CD14-positive monocyte (primary cell): ENCODE results near the gene PRSS22. TPM values are rescaled to one million over a fixed set of nuclear protein-coding genes. Genes with fewer than 3 reads are reported as not detected.

ENCODE experiments used
- DNase-seq, 3 donors: peaks; one replicate each; pipeline ENCODE4 v3.0.0-alpha.2; 2011 to 2022
- H2AFZ ChIP-seq: 2 replicates; pipeline ENCODE4 v1.6.0; 2012; ENCODE audit warnings: mild to moderate bottlenecking, low read depth, low read length, inconsistent platforms; ENCODE audit not compliant: insufficient read depth, poor library complexity, severe bottlenecking
- H3K27ac ChIP-seq, 2 donors: 1 replicate in 1 of 2; 2 replicates in 1 of 2; pipeline ENCODE4 v1.5.1; 2012 to 2013; ENCODE audit warnings: low read length in 2 of 2, control low read depth in 1 of 2, inconsistent platforms in 1 of 2, low read depth in 1 of 2, mild to moderate bottlenecking in 1 of 2
- H3K27me3 ChIP-seq, 2 donors: one replicate each; pipeline versions ENCODE4 v1.6.0 to v1.6.1; 2011 to 2013; ENCODE audit warnings: low read length in 2 of 2; ENCODE audit not compliant: control insufficient read depth in 2 of 2, insufficient read depth in 2 of 2
- H3K36me3 ChIP-seq, 2 donors: replicated peaks in 1 of 2; 1 replicate in 1 of 2; 2 replicates in 1 of 2; pipeline versions ENCODE4 v1.5.1 to v1.6.1; 2012 to 2013; ENCODE audit warnings: low read length in 2 of 2, control low read depth in 1 of 2, inconsistent platforms in 1 of 2, mild to moderate bottlenecking in 1 of 2; ENCODE audit not compliant: insufficient read depth in 2 of 2, control insufficient read depth in 1 of 2
- H3K4me1 ChIP-seq, 2 donors: 1 replicate in 1 of 2; 2 replicates in 1 of 2; pipeline versions ENCODE4 v1.5.1 to v1.6.1; 2012 to 2013; ENCODE audit warnings: low read length in 2 of 2, control low read depth in 1 of 2, inconsistent platforms in 1 of 2, mild to moderate bottlenecking in 1 of 2, moderate library complexity in 1 of 2; ENCODE audit not compliant: insufficient read depth in 2 of 2, control insufficient read depth in 1 of 2
- H3K4me2 ChIP-seq: replicated peaks from 2 replicates; pipeline ENCODE3; 2012; ENCODE audit warnings: low read length, moderate library complexity, mild to moderate bottlenecking; ENCODE audit not compliant: poor library complexity, severe bottlenecking; ENCODE audit errors: extremely low read depth
- H3K4me3 ChIP-seq, 3 experiments: fragments of 200-600 bp in 1 of 3; sonication (generic) in 1 of 3; replicated peaks in 1 of 3; 1 replicate in 2 of 3; 2 replicates in 1 of 3; pipeline ENCODE4 v1.5.1; 2011 to 2013; ENCODE audit warnings: low read length in 3 of 3, mild to moderate bottlenecking in 3 of 3, control low read depth in 2 of 3, low read depth in 2 of 3, inconsistent platforms in 1 of 3, moderate library complexity in 1 of 3
- H3K79me2 ChIP-seq: 2 replicates; pipeline ENCODE4 v1.6.0; 2012; ENCODE audit warnings: mild to moderate bottlenecking, control low read depth, inconsistent platforms, low read length, moderate library complexity; ENCODE audit not compliant: insufficient read depth
- H3K9ac ChIP-seq: 2 replicates; pipeline ENCODE4 v1.6.0; 2017; ENCODE audit warnings: low read length, mild to moderate bottlenecking; ENCODE audit not compliant: insufficient read depth, poor library complexity, severe bottlenecking
- H3K9me3 ChIP-seq, 2 donors: replicated peaks in 1 of 2; 1 replicate in 1 of 2; 2 replicates in 1 of 2; pipeline versions ENCODE4 v1.5.1 to v1.6.1; 2012 to 2013; ENCODE audit warnings: low read length in 2 of 2, control low read depth in 1 of 2; ENCODE audit not compliant: control insufficient read depth in 1 of 2, insufficient read depth in 1 of 2
- H4K20me1 ChIP-seq: 2 replicates; pipeline ENCODE4 v1.6.0; 2012; ENCODE audit warnings: mild to moderate bottlenecking, low read length, control low read depth, moderate library complexity; ENCODE audit not compliant: insufficient read depth
- H3K27ac Mint-ChIP-seq, 7 donors: one replicate each; pipeline ENCODE4 v1.8.0; 2020; ENCODE audit warnings: mild to moderate bottlenecking in 7 of 7, mixed read lengths in 7 of 7, moderate library complexity in 6 of 7, inconsistent platforms in 2 of 7
- H3K27me3 Mint-ChIP-seq, 3 donors: one replicate each; pipeline ENCODE4 v1.8.0; 2021 to 2022; ENCODE audit warnings: low read depth in 3 of 3, mild to moderate bottlenecking in 3 of 3, mixed read lengths in 3 of 3, moderate library complexity in 3 of 3, inconsistent platforms in 1 of 3
- H3K36me3 Mint-ChIP-seq, 2 donors: one replicate each; pipeline ENCODE4 v1.8.0; 2020; ENCODE audit warnings: mixed read lengths in 2 of 2, inconsistent platforms in 1 of 2, mild to moderate bottlenecking in 1 of 2
- H3K4me1 Mint-ChIP-seq: one replicate; pipeline ENCODE4 v1.8.0; 2020; ENCODE audit warnings: mild to moderate bottlenecking, mixed read lengths
- H3K4me3 Mint-ChIP-seq, 2 donors: one replicate each; pipeline ENCODE4 v1.8.0; 2020; ENCODE audit warnings: mild to moderate bottlenecking in 2 of 2, mixed read lengths in 2 of 2, moderate library complexity in 1 of 2
- H3K9me3 Mint-ChIP-seq, 7 donors: one replicate each; pipeline ENCODE4 v1.8.0; 2020 to 2022; ENCODE audit warnings: mixed read lengths in 7 of 7, mild to moderate bottlenecking in 6 of 7, moderate library complexity in 6 of 7, inconsistent platforms in 2 of 7
- WGBS: methylation state at CpG from one replicate; pipeline ENCODE4 v1.1.5; 2013; ENCODE audit warnings: missing lambda C conversion rate; ENCODE audit not compliant: insufficient coverage; 5-methylcytosine and 5-hydroxymethylcytosine counted together
- intact Hi-C, 2 donors: fragments of 100-400 bp; cut with micrococcal nuclease; formaldehyde crosslinking; loops; one replicate each; pipeline versions ENCODE4 v1.15.0 to v1.15.1; 2023
- polyA plus RNA-seq, 3 donors: library from polyadenylated mRNA; depleted of rRNA in 1 of 3; unstranded in 2 of 3; stranded (reverse) in 1 of 3; fragments of 300-500 nt in 2 of 3; fragments of >200 nt in 1 of 3; fragmentation: Illumina TruSeq in 2 of 3; gene quantifications; 1 replicate in 2 of 3; 2 replicates in 1 of 3; pipeline ENCODE4 v1.2.3, GENCODE V29; 2012 to 2021
- TF ChIP-seq, protein P1 (sequence below): fragments of 200-600 bp; IDR thresholded peaks from one replicate; pipeline ENCODE4 v1.8.0; 2022; ENCODE audit warnings: antibody characterized with exemption, mild to moderate bottlenecking

PRSS22 gene
- polyA plus RNA-seq, 3 donors, result not detected

DNA sequence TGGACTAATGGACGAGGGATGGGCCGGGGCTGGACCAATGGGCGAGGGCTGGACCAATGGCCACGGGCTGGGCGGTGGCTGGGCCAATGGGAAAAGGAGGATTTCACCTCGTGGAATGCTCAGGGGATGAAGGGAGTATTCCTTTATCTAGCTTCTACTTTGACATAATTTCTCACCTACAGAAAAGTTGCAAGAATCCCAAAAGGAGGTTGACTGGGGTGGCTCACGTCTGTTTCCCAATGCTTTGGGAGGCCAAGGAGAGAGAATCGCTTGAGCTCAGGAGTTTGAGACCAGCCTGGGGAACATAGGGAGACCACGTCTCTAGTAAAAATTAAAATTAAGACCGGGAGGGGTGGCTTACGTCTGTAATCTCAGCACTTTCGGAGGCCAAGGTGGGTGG is 48.0 kb upstream of the PRSS22 start:
- no peak overlapping the region for H3K27ac ChIP-seq
- Mint-ChIP-seq H3K27ac (peak overlapping the region; percentile 74 to 85 (median 83)), H3K9me3 (peaks cover 0 to 5% (median 0%) of the 10 kb centered on the region in 7 donors), H3K27me3 (peaks cover 0 to 1% (median 1%) of the 10 kb centered on the region in 3 donors), H3K4me3 (peak overlapping the region in 1 of 2 donors; percentile 53), H3K36me3 (no peaks in the 10 kb centered on the region), H3K4me1 (peaks cover 30% of the 10 kb centered on the region)
- DNase-seq, result no peak
- intact Hi-C loops, result loop anchor here in 1 of 2 donors (1.0 to 2.0 kb wide), 2 partner anchors 13 to 24 kb away; no protein-coding TSS in a partner anchor
- no peaks in the 10 kb centered on the region for H3K36me3 ChIP-seq
- H3K4me3 ChIP-seq, result no peak overlapping the region
- H3K4me1 ChIP-seq, result peaks cover 22 to 29% of the 10 kb centered on the region in 2 donors
- no peaks in the 10 kb centered on the region for H3K9me3 ChIP-seq
- 28% methylated on average over 5 of the region's 12 CpGs for WGBS
- no peaks in the 10 kb centered on the region for H4K20me1 ChIP-seq
- H3K27me3 ChIP-seq, result no peaks in the 10 kb centered on the region
- no peak overlapping the region for H2AFZ ChIP-seq
- no peak overlapping the region for H3K9ac ChIP-seq
- no peaks in the 10 kb centered on the region for H3K79me2 ChIP-seq
- H3K4me2 ChIP-seq, result peak overlapping the region; percentile 17
- TF ChIP-seq, protein P1, sequence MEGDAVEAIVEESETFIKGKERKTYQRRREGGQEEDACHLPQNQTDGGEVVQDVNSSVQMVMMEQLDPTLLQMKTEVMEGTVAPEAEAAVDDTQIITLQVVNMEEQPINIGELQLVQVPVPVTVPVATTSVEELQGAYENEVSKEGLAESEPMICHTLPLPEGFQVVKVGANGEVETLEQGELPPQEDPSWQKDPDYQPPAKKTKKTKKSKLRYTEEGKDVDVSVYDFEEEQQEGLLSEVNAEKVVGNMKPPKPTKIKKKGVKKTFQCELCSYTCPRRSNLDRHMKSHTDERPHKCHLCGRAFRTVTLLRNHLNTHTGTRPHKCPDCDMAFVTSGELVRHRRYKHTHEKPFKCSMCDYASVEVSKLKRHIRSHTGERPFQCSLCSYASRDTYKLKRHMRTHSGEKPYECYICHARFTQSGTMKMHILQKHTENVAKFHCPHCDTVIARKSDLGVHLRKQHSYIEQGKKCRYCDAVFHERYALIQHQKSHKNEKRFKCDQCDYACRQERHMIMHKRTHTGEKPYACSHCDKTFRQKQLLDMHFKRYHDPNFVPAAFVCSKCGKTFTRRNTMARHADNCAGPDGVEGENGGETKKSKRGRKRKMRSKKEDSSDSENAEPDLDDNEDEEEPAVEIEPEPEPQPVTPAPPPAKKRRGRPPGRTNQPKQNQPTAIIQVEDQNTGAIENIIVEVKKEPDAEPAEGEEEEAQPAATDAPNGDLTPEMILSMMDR, result no peak

DNA sequence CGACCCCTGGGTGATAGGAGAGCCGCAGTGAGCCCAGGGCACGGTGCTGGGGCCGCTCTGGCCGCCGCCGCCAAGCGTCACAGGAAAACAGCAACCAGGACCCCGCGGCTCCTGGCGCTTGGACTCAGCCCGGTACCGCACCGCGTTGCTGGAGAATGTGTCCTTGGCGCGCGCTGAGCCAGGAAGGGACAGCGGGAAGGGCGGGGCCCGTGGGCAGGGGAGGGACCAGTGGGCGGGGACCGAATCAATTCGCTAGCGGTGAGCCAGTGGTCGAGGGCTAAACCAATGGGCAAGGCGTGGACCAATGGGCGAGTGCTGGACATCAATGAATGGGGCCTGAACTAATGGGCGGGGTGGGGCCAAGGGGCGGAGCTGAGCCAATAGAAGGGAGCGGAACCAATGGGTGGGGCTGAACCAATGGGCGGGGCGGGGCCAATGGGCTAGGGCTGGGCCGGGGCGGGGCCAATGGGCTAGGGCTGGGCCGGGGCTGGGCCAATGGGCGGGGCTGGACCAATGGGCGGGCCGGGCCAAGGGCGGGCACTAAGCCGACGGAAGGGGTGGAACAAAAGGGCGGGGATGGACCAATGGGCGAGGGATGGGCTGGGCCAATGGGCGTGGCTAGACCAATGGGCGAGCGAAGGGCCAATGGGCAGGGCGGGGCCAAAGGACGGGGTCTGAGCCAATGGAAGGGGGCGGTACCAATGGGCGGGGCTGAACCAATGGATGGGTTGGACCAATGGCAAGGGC is 47.4 kb upstream of the PRSS22 start:
- Mint-ChIP-seq H3K4me1 (peaks cover 25% of the 10 kb centered on the region), H3K27me3 (peaks cover 0 to 1% (median 0%) of the 10 kb centered on the region in 3 donors), H3K4me3 (peak overlapping the region; percentile 93 to 94), H3K9me3 (peaks cover 0 to 5% (median 0%) of the 10 kb centered on the region in 7 donors), H3K36me3 (no peaks in the 10 kb centered on the region), H3K27ac (peak overlapping the region in 6 of 7 donors; percentile 57 to 93 (median 85))
- H3K9ac ChIP-seq, result peak overlapping the region; percentile 73
- DNase-seq, result peak; percentile 99 to 100 (median 99)
- no peaks in the 10 kb centered on the region for H3K36me3 ChIP-seq
- TF ChIP-seq, protein P1, result no peak
- H3K9me3 ChIP-seq, result no peaks in the 10 kb centered on the region
- intact Hi-C loops, result loop anchor here in 1 of 2 donors (1.0 to 2.0 kb wide), 2 partner anchors 13 to 23 kb away; no protein-coding TSS in a partner anchor
- no peaks in the 10 kb centered on the region for H4K20me1 ChIP-seq
- peaks cover 21 to 27% of the 10 kb centered on the region in 2 donors for H3K4me1 ChIP-seq
- H2AFZ ChIP-seq, result peak overlapping the region; percentile 98
- H3K4me2 ChIP-seq, result peak overlapping the region; percentile 100
- no peaks in the 10 kb centered on the region for H3K27me3 ChIP-seq
- peak overlapping the region; percentile 65 to 76 for H3K27ac ChIP-seq
- no peaks in the 10 kb centered on the region for H3K79me2 ChIP-seq
- under 1% methylated on average over 41 of the region's 51 CpGs for WGBS
- H3K4me3 ChIP-seq, result peak overlapping the region; percentile 39 to 99 (median 88)
